ENCODE data around the gene CNBD2. TPM values are rescaled to one million over a fixed set of nuclear protein-coding genes. Genes with fewer than 3 reads are reported as not detected.

Gene CNBD2
- total and polyA plus RNA-seq, 10 of the 15 experiments (the other 5 are each of a cell fraction or from before 2014, with no cell fraction given) = 0.86 to 7.4 (median 4.6) TPM

GRCh38 chr20:36050436-36051317 is 82.3 kb downstream of the CNBD2 start (continued):
- TF ChIP-seq ATF7 (IDR thresholded peaks at IDR 0.05; ENCODE audit: low read depth) (0 out of 2 replicates have a peak, but pooled peaks have one; percentile 16), PRDM15 (CRISPR knock-in tag; IDR thresholded peaks at IDR 0.05) (no peak), IKZF2 (IDR thresholded peaks at IDR 0.05) (peak; percentile 63 to 76), ZNF622 (IDR thresholded peaks at IDR 0.05) (no peak), JUNB (IDR thresholded peaks at IDR 0.05) (no peak), SREBF2 (IDR thresholded peaks at IDR 0.05; ENCODE audit: low read length) (peak; percentile 55; the same call in 1 of the 2 replicates), EED (IDR thresholded peaks at IDR 0.05; ENCODE audit: low read depth) (no peak; the same call in 1 of the 2 replicates), RELB (IDR thresholded peaks at IDR 0.05; ENCODE audit: low read depth) (peak; percentile 54), IRF4 (IDR thresholded peaks at IDR 0.05; ENCODE audit: low read depth, low read length) (no peak), MAX (IDR thresholded peaks at IDR 0.05; ENCODE audit: low read depth, low read length) (peak; percentile 39; the same call in 1 of the 2 replicates), DPF2 (IDR thresholded peaks at IDR 0.05) (peak; percentile 81), CHD1 (IDR thresholded peaks at IDR 0.05; ENCODE audit: low read depth, low read length) (no peak), ASH2L (IDR thresholded peaks at IDR 0.05; ENCODE audit: borderline replicate concordance, low read depth) (no peak), SMAD5 (IDR thresholded peaks at IDR 0.05; ENCODE audit: low read depth) (peak; percentile 80; the same call in 1 of the 2 replicates), NFYA (IDR thresholded peaks at IDR 0.05; ENCODE audit: borderline replicate concordance, low read depth, low read length) (no peak), ZNF592 (IDR thresholded peaks at IDR 0.05) (no peak), WRNIP1 (IDR thresholded peaks at IDR 0.05; ENCODE audit: borderline replicate concordance, low read depth, low read length) (no peak), SUZ12 (IDR thresholded peaks at IDR 0.05; ENCODE audit: unreplicated experiment) (no peak), ELK1 (IDR thresholded peaks at IDR 0.05; ENCODE audit: low read depth, low read length) (peak; percentile 95), RBBP5 (conservative IDR thresholded peaks at IDR 0.05) (no peak)

All from GM12878 (cell line).